ENCODE results near the gene ABLIM1. TPM values are rescaled to one million over a fixed set of nuclear protein-coding genes. Genes with fewer than 3 reads are reported as not detected.

The ABLIM1 gene
- total and polyA plus RNA-seq, 4 donors: 13.6 to 117 (median 35.1) TPM

DNA sequence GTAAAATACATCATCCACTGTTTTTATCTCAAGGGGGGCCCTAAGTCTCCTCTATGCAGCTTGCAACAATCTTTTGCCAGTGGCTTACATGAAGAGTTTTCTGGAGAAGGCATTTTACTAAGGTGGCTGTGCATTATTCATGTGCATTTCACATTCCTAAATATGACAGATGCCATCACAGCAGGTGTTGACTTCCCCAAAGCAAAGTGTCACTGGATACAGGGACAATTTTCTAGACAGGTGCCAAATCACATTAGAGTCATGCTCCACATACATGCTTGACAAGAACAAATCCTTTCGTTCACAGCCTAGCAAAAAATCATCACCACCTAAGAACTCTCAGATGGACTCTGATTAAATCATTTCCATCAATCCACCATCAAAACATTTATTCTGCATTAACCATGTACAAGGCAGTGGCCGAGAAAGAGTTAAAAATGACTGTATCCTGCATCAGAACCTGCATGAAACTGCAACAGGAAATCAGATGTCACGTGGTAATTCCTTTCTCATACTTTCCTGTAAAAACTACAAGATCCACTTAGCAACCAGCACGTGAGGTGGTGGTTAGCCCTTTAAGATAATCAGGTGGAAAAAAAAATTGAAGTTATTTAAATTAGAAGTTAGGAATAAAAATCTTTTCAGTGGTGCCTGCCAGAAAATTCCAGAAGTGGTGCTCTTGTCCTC, 165.6 kb downstream of the ABLIM1 start:
- peaks cover 0 to 8% of the 10 kb centered on the region in 2 donors for H3K4me1 ChIP-seq (ENCODE audit: control insufficient read depth in 1 of 2, insufficient read depth in 2 of 2, low read length in 2 of 2)
- no peaks in the 10 kb centered on the region for H3K27me3 ChIP-seq (ENCODE audit: control insufficient read depth in 1 of 2, insufficient read depth in 2 of 2, low read length in 1 of 2)
- no peak overlapping the region for H3K27ac ChIP-seq (ENCODE audit: low read depth in 1 of 2, low read length in 2 of 2)
- no peak overlapping the region for H3K4me3 ChIP-seq (ENCODE audit: low read length in 2 of 2)
- no peak for ATAC-seq (ENCODE audit: low FRiP score)
- no peaks in the 10 kb centered on the region for H3K9me3 ChIP-seq (ENCODE audit: control insufficient read depth, low read length)
- intact Hi-C loops (cut with DNase I): no loop called here
- DNase-seq: no peak
- 34 to 37% methylated on average over 4 of the region's 4 CpGs for WGBS, 2 donors
- H3K36me3 ChIP-seq (ENCODE audit: control insufficient read depth in 1 of 2, insufficient read depth in 2 of 2, low read length in 1 of 2): no peaks in the 10 kb centered on the region

GRCh38 chr10:114491933-114492332, 166.1 kb downstream of the ABLIM1 start:
- H3K27me3 ChIP-seq (ENCODE audit: control insufficient read depth in 1 of 2, insufficient read depth in 2 of 2, low read length in 1 of 2): no peaks in the 10 kb centered on the region
- H3K9me3 ChIP-seq (ENCODE audit: control insufficient read depth, low read length): no peaks in the 10 kb centered on the region
- no peak overlapping the region for H3K4me3 ChIP-seq (ENCODE audit: low read length in 2 of 2)
- intact Hi-C loops (cut with DNase I): no loop called here
- peaks cover 0 to 8% of the 10 kb centered on the region in 2 donors for H3K4me1 ChIP-seq (ENCODE audit: control insufficient read depth in 1 of 2, insufficient read depth in 2 of 2, low read length in 2 of 2)
- no peak for DNase-seq
- WGBS, 2 donors: 1 to 13% methylated on average over 4 of the region's 4 CpGs
- no peak overlapping the region for H3K27ac ChIP-seq (ENCODE audit: low read depth in 1 of 2, low read length in 2 of 2)
- no peaks in the 10 kb centered on the region for H3K36me3 ChIP-seq (ENCODE audit: control insufficient read depth in 1 of 2, insufficient read depth in 2 of 2, low read length in 1 of 2)
- no peak for ATAC-seq (ENCODE audit: low FRiP score)

GRCh38 chr10:114491419-114491818, 166.7 kb downstream of the ABLIM1 start:
- Histone ChIP-seq H3K36me3 (ENCODE audit: control insufficient read depth in 1 of 2, insufficient read depth in 2 of 2, low read length in 1 of 2) (no peaks in the 10 kb centered on the region), H3K9me3 (ENCODE audit: control insufficient read depth, low read length) (no peaks in the 10 kb centered on the region), H3K27me3 (ENCODE audit: control insufficient read depth in 1 of 2, insufficient read depth in 2 of 2, low read length in 1 of 2) (no peaks in the 10 kb centered on the region), H3K4me3 (ENCODE audit: low read length in 2 of 2) (no peak overlapping the region), H3K4me1 (ENCODE audit: control insufficient read depth in 1 of 2, insufficient read depth in 2 of 2, low read length in 2 of 2) (peaks cover 0 to 8% of the 10 kb centered on the region in 2 donors), H3K27ac (ENCODE audit: low read depth in 1 of 2, low read length in 2 of 2) (no peak overlapping the region)
- intact Hi-C loops (cut with DNase I): no loop called here
- ATAC-seq (ENCODE audit: low FRiP score) (peak; percentile 52), DNase-seq (no peak)
- 24 to 33% methylated on average over 3 of the region's 3 CpGs for WGBS, 2 donors

DNA sequence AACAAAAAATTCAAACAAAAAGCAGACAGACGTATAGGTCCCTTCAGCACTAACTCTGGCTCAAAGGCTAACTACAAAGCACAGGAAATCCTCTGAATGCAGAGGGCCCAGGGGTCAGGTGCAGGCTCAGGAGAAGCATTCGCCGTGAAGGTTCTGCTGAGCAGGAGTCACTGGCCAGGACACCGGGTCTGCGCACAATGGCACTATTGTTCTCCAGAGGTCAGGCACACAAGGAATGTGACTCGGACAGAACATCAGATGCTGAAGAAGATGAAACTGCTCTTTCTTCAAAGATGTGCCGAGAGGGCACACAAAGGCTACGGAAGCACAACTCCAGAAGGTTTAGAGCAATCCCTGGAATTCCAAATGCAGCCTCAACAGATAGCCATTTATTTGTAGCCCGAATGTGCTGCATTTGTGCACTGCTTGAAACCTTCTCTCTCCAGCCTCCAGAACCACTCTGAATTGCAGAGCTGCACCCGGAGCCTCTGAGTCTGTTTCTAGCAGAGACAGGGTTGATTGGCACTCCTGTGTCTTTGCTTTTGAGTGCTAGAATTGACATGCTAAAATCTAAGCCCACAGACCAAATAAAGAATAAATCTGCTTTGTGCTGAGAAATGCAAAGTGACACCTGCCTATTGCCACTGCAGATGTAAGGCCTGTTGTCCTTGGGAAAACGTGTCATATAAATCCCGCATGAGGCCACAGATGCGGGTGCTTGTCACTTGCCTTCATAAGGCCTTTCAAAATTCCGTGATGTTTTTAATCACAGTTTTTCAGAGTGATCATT, 168.4 kb downstream of the ABLIM1 start:
- H3K27me3 ChIP-seq (ENCODE audit: control insufficient read depth in 1 of 2, insufficient read depth in 2 of 2, low read length in 1 of 2): no peaks in the 10 kb centered on the region
- H3K4me3 ChIP-seq (ENCODE audit: low read length in 2 of 2): no peak overlapping the region
- DNase-seq: no peak
- WGBS, 2 donors: 79 to 85% methylated on average over 14 of the region's 14 CpGs
- intact Hi-C loops (cut with DNase I): no loop called here
- H3K36me3 ChIP-seq (ENCODE audit: control insufficient read depth in 1 of 2, insufficient read depth in 2 of 2, low read length in 1 of 2): no peaks in the 10 kb centered on the region
- peaks cover 0 to 8% of the 10 kb centered on the region in 2 donors for H3K4me1 ChIP-seq (ENCODE audit: control insufficient read depth in 1 of 2, insufficient read depth in 2 of 2, low read length in 2 of 2)
- H3K27ac ChIP-seq (ENCODE audit: low read depth in 1 of 2, low read length in 2 of 2): no peak overlapping the region
- H3K9me3 ChIP-seq (ENCODE audit: control insufficient read depth, low read length): no peaks in the 10 kb centered on the region
- no peak for ATAC-seq (ENCODE audit: low FRiP score)

GRCh38 chr10:114487815-114488536, 170.1 kb downstream of the ABLIM1 start:
- H3K4me3 ChIP-seq (ENCODE audit: low read length in 2 of 2): no peak overlapping the region
- H3K36me3 ChIP-seq (ENCODE audit: control insufficient read depth in 1 of 2, insufficient read depth in 2 of 2, low read length in 1 of 2): no peaks in the 10 kb centered on the region
- peaks cover 0 to 8% of the 10 kb centered on the region in 2 donors for H3K4me1 ChIP-seq (ENCODE audit: control insufficient read depth in 1 of 2, insufficient read depth in 2 of 2, low read length in 2 of 2)
- intact Hi-C loops (cut with DNase I): no loop called here
- H3K9me3 ChIP-seq (ENCODE audit: control insufficient read depth, low read length): no peaks in the 10 kb centered on the region
- no peak overlapping the region for H3K27ac ChIP-seq (ENCODE audit: low read depth in 1 of 2, low read length in 2 of 2)
- H3K27me3 ChIP-seq (ENCODE audit: control insufficient read depth in 1 of 2, insufficient read depth in 2 of 2, low read length in 1 of 2): no peaks in the 10 kb centered on the region
- 91 to 92% methylated on average over 9 of the region's 9 CpGs for WGBS, 2 donors
- no peak for DNase-seq
- ATAC-seq (ENCODE audit: low FRiP score): no peak

GRCh38 chr10:114486938-114487814, 170.9 kb downstream of the ABLIM1 start:
- no peaks in the 10 kb centered on the region for H3K9me3 ChIP-seq (ENCODE audit: control insufficient read depth, low read length)
- H3K36me3 ChIP-seq (ENCODE audit: control insufficient read depth in 1 of 2, insufficient read depth in 2 of 2, low read length in 1 of 2): no peaks in the 10 kb centered on the region
- H3K4me1 ChIP-seq (ENCODE audit: control insufficient read depth in 1 of 2, insufficient read depth in 2 of 2, low read length in 2 of 2): peaks cover 0 to 5% of the 10 kb centered on the region in 2 donors
- no peaks in the 10 kb centered on the region for H3K27me3 ChIP-seq (ENCODE audit: control insufficient read depth in 1 of 2, insufficient read depth in 2 of 2, low read length in 1 of 2)
- WGBS, 2 donors: 85% methylated on average over 10 of the region's 10 CpGs
- DNase-seq (no peak), ATAC-seq (ENCODE audit: low FRiP score) (no peak)
- intact Hi-C loops (cut with DNase I): no loop called here
- no peak overlapping the region for H3K4me3 ChIP-seq (ENCODE audit: low read length in 2 of 2)
- H3K27ac ChIP-seq (ENCODE audit: low read depth in 1 of 2, low read length in 2 of 2): no peak overlapping the region

DNA sequence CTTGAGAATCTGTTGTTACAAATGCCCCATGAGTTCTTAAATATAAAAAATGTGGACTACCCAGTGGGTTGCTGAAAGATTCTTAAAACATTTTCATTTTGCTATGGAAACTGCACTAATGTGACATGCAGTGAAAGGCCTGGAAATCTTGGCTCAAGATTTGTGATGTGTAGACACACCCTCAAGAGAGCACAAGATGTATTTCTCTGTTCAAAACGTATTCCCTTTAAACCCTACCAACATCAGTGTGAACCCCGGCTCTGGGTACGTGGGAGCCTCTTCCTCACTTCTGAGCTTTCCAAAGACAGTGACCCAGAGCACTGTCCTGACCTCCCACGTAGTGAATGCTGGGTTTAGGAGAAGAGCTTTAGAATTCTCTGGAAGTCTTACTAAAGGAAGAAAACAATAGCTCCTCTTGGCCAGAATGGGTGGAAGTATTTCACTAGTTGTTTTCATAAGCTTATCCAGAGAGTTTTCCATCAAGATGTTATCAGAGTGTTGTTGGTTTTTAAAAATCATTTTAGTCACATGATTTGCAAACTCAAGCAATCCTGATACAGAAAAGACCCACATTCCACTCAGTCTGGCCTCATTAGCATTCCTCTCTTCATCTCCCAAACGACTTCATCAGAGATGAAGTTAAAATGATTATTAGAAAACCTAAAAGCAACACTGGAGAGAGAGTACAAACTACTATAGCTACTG, 172.2 kb downstream of the ABLIM1 start:
- ATAC-seq (ENCODE audit: low FRiP score) (peak; percentile 30), DNase-seq (no peak)
- WGBS, 2 donors: 20 to 37% methylated on average over 5 of the region's 5 CpGs
- intact Hi-C loops (cut with DNase I): no loop called here
- no peaks in the 10 kb centered on the region for H3K27me3 ChIP-seq (ENCODE audit: control insufficient read depth in 1 of 2, insufficient read depth in 2 of 2, low read length in 1 of 2)
- no peaks in the 10 kb centered on the region for H3K36me3 ChIP-seq (ENCODE audit: control insufficient read depth in 1 of 2, insufficient read depth in 2 of 2, low read length in 1 of 2)
- H3K4me3 ChIP-seq (ENCODE audit: low read length in 2 of 2): no peak overlapping the region
- no peaks in the 10 kb centered on the region for H3K9me3 ChIP-seq (ENCODE audit: control insufficient read depth, low read length)
- H3K4me1 ChIP-seq (ENCODE audit: control insufficient read depth in 1 of 2, insufficient read depth in 2 of 2, low read length in 2 of 2): no peaks in the 10 kb centered on the region
- H3K27ac ChIP-seq (ENCODE audit: low read depth in 1 of 2, low read length in 2 of 2): no peak overlapping the region

DNA sequence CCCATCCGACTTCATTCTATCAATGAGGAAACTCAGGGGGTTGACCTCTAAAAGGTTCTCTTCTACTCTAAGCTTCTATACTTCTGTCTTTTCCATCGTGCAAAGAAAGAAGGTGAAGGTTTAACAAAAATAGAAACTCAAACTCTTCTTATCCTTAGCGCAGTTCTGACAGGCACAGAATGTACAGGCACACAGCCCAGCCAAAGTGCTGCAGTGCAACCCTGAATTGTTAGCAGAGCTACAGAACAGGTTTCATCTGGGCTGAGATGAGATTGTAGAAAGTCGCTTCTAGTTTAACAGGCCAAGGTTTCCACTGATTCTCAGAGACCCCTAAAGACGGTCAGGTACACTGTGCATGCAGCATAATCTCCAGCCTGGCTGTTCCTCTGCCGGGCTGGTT, 174.5 kb downstream of the ABLIM1 start:
- Histone ChIP-seq H3K4me3 (ENCODE audit: low read length in 2 of 2) (no peak overlapping the region), H3K9me3 (ENCODE audit: control insufficient read depth, low read length) (no peaks in the 10 kb centered on the region), H3K4me1 (ENCODE audit: control insufficient read depth in 1 of 2, insufficient read depth in 2 of 2, low read length in 2 of 2) (no peaks in the 10 kb centered on the region), H3K27me3 (ENCODE audit: control insufficient read depth in 1 of 2, insufficient read depth in 2 of 2, low read length in 1 of 2) (no peaks in the 10 kb centered on the region), H3K27ac (ENCODE audit: low read depth in 1 of 2, low read length in 2 of 2) (no peak overlapping the region), H3K36me3 (ENCODE audit: control insufficient read depth in 1 of 2, insufficient read depth in 2 of 2, low read length in 1 of 2) (no peaks in the 10 kb centered on the region)
- 71 to 77% methylated on average over 6 of the region's 6 CpGs for WGBS, 2 donors
- intact Hi-C loops (cut with DNase I): no loop called here
- no peak for ATAC-seq (ENCODE audit: low FRiP score)
- DNase-seq: no peak

Data from aorta (tissue), 5 donors.